HEK293T (cell line): ENCODE data around the gene TENM3.

Experiments used
- ARNT ChIP-seq: fragments of 450-650 bp; IDR thresholded peaks from 2 replicates; pipeline ENCODE4 v1.6.1; 2017; ENCODE audit warnings: mild to moderate bottlenecking
- CTBP1 ChIP-seq: fragments of 450-650 bp; IDR thresholded peaks from 2 replicates; pipeline ENCODE4 v1.6.1; 2016; ENCODE audit warnings: borderline replicate concordance
- FOXA1 ChIP-seq: fragments of 450-650 bp; IDR thresholded peaks from 2 replicates; pipeline ENCODE4 v1.6.1; 2016; ENCODE audit warnings: mild to moderate bottlenecking
- FOXK2 ChIP-seq: fragments of 450-650 bp; IDR thresholded peaks from 2 replicates; pipeline ENCODE4 v1.6.1; 2016; ENCODE audit warnings: mild to moderate bottlenecking
- HDGF ChIP-seq: fragments of 450-650 bp; IDR thresholded peaks from 2 replicates; pipeline ENCODE4 v1.6.1; 2017; ENCODE audit warnings: antibody characterized with exemption, borderline replicate concordance
- L3MBTL2 ChIP-seq: fragments of 450-650 bp; conservative IDR thresholded peaks from 2 replicates; pipeline ENCODE4 v1.6.1; 2016; ENCODE audit warnings: mild to moderate bottlenecking
- SP1 ChIP-seq: fragments of 450-650 bp; IDR thresholded peaks from 2 replicates; pipeline ENCODE4 v1.6.1; 2017
- SUZ12 ChIP-seq: fragments of 450-650 bp; IDR thresholded peaks from 2 replicates; pipeline ENCODE4 v1.6.1; 2016; ENCODE audit warnings: mild to moderate bottlenecking
- TARDBP ChIP-seq: fragments of 450-650 bp; IDR thresholded peaks from 2 replicates; pipeline ENCODE4 v1.6.1; 2016
- ZNF384 ChIP-seq: fragments of 450-650 bp; IDR thresholded peaks from 2 replicates; pipeline ENCODE4 v1.6.1; 2016
- TF ChIP-seq, protein P1 (sequence below): fragments of 450-650 bp; IDR thresholded peaks from 2 replicates; pipeline ENCODE4 v1.6.1; 2016

DNA sequence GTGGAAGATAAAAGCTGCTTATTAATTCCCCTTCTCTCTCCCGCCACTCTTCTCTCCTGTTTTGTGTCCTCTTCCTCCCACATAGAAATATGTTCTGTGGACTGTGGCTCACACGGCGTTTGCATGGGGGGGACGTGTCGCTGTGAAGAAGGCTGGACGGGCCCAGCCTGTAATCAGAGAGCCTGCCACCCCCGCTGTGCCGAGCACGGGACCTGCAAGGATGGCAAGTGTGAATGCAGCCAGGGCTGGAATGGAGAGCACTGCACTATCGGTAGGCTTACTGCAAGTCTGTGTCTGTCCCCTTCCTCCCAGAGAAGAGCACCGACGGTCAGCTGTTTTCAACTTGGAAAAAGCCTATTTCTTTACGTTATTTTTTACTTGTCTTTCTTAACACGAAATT is 444.9 kb downstream of the TENM3 start:
- TF ChIP-seq ARNT: no peak
- TF ChIP-seq ZNF384: no peak
- no peak for TF ChIP-seq HDGF
- TF ChIP-seq CTBP1: no peak
- TF ChIP-seq L3MBTL2: no peak
- TF ChIP-seq SP1: no peak
- no peak for TF ChIP-seq SUZ12
- TF ChIP-seq TARDBP: no peak
- TF ChIP-seq, protein P1, sequence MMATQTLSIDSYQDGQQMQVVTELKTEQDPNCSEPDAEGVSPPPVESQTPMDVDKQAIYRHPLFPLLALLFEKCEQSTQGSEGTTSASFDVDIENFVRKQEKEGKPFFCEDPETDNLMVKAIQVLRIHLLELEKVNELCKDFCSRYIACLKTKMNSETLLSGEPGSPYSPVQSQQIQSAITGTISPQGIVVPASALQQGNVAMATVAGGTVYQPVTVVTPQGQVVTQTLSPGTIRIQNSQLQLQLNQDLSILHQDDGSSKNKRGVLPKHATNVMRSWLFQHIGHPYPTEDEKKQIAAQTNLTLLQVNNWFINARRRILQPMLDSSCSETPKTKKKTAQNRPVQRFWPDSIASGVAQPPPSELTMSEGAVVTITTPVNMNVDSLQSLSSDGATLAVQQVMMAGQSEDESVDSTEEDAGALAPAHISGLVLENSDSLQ: no peak
- TF ChIP-seq FOXK2: no peak
- no peak for TF ChIP-seq FOXA1
